ENCODE data around the gene CPA1.

The CPA1 gene

GRCh38 chr7:130426564-130426963 is 46.3 kb downstream of the CPA1 start:
- DNase-seq (ENCODE audit: low read depth in 2 of 2) = no peak

- no peak for DNase-seq (ENCODE audit: low read depth in 2 of 2)
Measured at GRCh38 chr7:130429019-130429418, 48.7 kb downstream of the CPA1 start.

- DNase-seq (ENCODE audit: low read depth in 2 of 2) = no peak
Measured at GRCh38 chr7:130430115-130430514, 49.8 kb downstream of the CPA1 start.

GRCh38 chr7:130430841-130431666 is 50.8 kb downstream of the CPA1 start:
- no peak for DNase-seq (ENCODE audit: low read depth in 2 of 2)

- no peak for DNase-seq (ENCODE audit: low read depth in 2 of 2)
Measured at GRCh38 chr7:130432886-130433285, 52.6 kb downstream of the CPA1 start.

GRCh38 chr7:130433301-130433700 is 53.0 kb downstream of the CPA1 start:
- DNase-seq (ENCODE audit: low read depth in 2 of 2) = no peak

GRCh38 chr7:130435311-130435854 is 55.1 kb downstream of the CPA1 start:
- DNase-seq (ENCODE audit: low read depth in 2 of 2) = no peak

GRCh38 chr7:130436253-130436652 is 56.0 kb downstream of the CPA1 start:
- DNase-seq (ENCODE audit: low read depth in 2 of 2) = no peak

All from stimulated activated CD4-positive, alpha-beta T cell treated with anti-CD3 and anti-CD28 coated beads, Interleukin-1b, Interleukin-23, amount 100 ng/mL, for 1 hour (primary cell).